A673 (cell line): ENCODE measurements around the gene PTPRQ.

Source experiments
- EZH2 ChIP-seq: fragments of 200-600 bp; sonication (generic); IDR thresholded peaks from 2 replicates; pipeline ENCODE4 v1.6.1; 2017; ENCODE audit warnings: borderline replicate concordance, low read depth, mild to moderate bottlenecking, mixed read lengths, antibody characterized with exemption, low read length; ENCODE audit not compliant: poor library complexity, severe bottlenecking
- TF ChIP-seq, protein P1 (sequence below): fragments of 300-800, 200-600 bp; sonication (generic); conservative IDR thresholded peaks from 2 replicates; pipeline ENCODE4 v1.5.1; 2017; ENCODE audit warnings: low read depth, mild to moderate bottlenecking, antibody characterized with exemption, low read length, moderate library complexity, mixed read lengths

GRCh38 chr12:80498059-80498728 lies 54.2 kb downstream of the PTPRQ start:
- TF ChIP-seq, protein P1, sequence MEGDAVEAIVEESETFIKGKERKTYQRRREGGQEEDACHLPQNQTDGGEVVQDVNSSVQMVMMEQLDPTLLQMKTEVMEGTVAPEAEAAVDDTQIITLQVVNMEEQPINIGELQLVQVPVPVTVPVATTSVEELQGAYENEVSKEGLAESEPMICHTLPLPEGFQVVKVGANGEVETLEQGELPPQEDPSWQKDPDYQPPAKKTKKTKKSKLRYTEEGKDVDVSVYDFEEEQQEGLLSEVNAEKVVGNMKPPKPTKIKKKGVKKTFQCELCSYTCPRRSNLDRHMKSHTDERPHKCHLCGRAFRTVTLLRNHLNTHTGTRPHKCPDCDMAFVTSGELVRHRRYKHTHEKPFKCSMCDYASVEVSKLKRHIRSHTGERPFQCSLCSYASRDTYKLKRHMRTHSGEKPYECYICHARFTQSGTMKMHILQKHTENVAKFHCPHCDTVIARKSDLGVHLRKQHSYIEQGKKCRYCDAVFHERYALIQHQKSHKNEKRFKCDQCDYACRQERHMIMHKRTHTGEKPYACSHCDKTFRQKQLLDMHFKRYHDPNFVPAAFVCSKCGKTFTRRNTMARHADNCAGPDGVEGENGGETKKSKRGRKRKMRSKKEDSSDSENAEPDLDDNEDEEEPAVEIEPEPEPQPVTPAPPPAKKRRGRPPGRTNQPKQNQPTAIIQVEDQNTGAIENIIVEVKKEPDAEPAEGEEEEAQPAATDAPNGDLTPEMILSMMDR = no peak
- no peak for TF ChIP-seq EZH2
